WTC11 (cell line): ENCODE data around the gene TMEM89.

Experiments
- CTCF ChIP-seq: fragments of 200-600 bp; IDR thresholded peaks from 2 replicates; pipeline ENCODE4 v1.8.0; 2022; ENCODE audit warnings: antibody characterized with exemption
- E2F5 ChIP-seq: sonication (generic); formaldehyde crosslinking; IDR thresholded peaks from 2 replicates; pipeline ENCODE4 v1.8.1; 2022; ENCODE audit warnings: mild to moderate bottlenecking, moderate library complexity, missing genetic modification reagents
- JUN ChIP-seq: sonication (generic); formaldehyde crosslinking; IDR thresholded peaks from 2 replicates; pipeline ENCODE4 v1.8.0; 2023; ENCODE audit warnings: mild to moderate bottlenecking, missing genetic modification reagents
- NR2C2 ChIP-seq: sonication (generic); formaldehyde crosslinking; IDR thresholded peaks from 2 replicates; pipeline ENCODE4 v1.8.0; 2022; ENCODE audit warnings: mild to moderate bottlenecking, missing genetic modification reagents
- SMAD3 ChIP-seq: sonication (generic); formaldehyde crosslinking; IDR thresholded peaks from 2 replicates; pipeline ENCODE4 v1.8.0; 2022; ENCODE audit warnings: missing genetic modification reagents, mild to moderate bottlenecking, borderline replicate concordance
- SP1 ChIP-seq: sonication (generic); formaldehyde crosslinking; conservative IDR thresholded peaks from 2 replicates; pipeline ENCODE4 v1.8.1; 2022; ENCODE audit warnings: missing genetic modification reagents
- ZBTB21 ChIP-seq: sonication (generic); formaldehyde crosslinking; IDR thresholded peaks from 2 replicates; pipeline ENCODE4 v1.8.1; 2023; ENCODE audit warnings: mild to moderate bottlenecking, missing genetic modification reagents, borderline replicate concordance

- TF ChIP-seq ZBTB21 (CRISPR knock-in tag) (no peak), NR2C2 (no peak), JUN (CRISPR knock-in tag) (no peak), CTCF (no peak), E2F5 (CRISPR knock-in tag) (no peak), SP1 (no peak), SMAD3 (CRISPR knock-in tag) (no peak)
Measured at GRCh38 chr3:48575366-48575765, 46.2 kb downstream of the TMEM89 start.
